Uterus (tissue), 4 donors: ENCODE results near the gene KCNH5. TPM values are rescaled to one million over a fixed set of nuclear protein-coding genes. Genes with fewer than 3 reads are reported as not detected.

Experiments
- DNase-seq, 2 donors: peaks; one replicate each; pipeline ENCODE4 v3.0.0-alpha.2; 2019 to 2020
- H3K27ac ChIP-seq, 2 donors: fragments of 200-600 bp; sonication (generic); 1 replicate in 1 of 2; 2 replicates in 1 of 2; pipeline ENCODE4 v1.5.1; 2016 to 2018
- H3K27me3 ChIP-seq, 2 donors: fragments of 200-600 bp; sonication (generic); one replicate each; pipeline ENCODE4 v1.5.1; 2018 to 2019; ENCODE audit warnings: control low read depth in 1 of 2
- H3K36me3 ChIP-seq, 2 donors: fragments of 200-600 bp; sonication (generic); one replicate each; pipeline ENCODE4 v1.5.1; 2019; ENCODE audit warnings: control low read depth in 1 of 2
- H3K4me1 ChIP-seq, 2 donors: fragments of 200-600 bp; sonication (generic); one replicate each; pipeline ENCODE4 v1.5.1; 2018 to 2019; ENCODE audit warnings: control low read depth in 1 of 2
- H3K4me3 ChIP-seq, 2 donors: fragments of 200-600 bp; sonication (generic); 1 replicate in 1 of 2; 2 replicates in 1 of 2; pipeline ENCODE4 v1.5.1; 2018 to 2019; ENCODE audit warnings: mild to moderate bottlenecking in 1 of 2
- H3K9me3 ChIP-seq, 2 donors: fragments of 200-600 bp; sonication (generic); one replicate each; pipeline ENCODE4 v1.5.1; 2019; ENCODE audit warnings: control low read depth in 1 of 2
- CTCF ChIP-seq, 4 experiments: fragments of 200-600 bp in 2 of 4; fragments of 450-650 bp in 2 of 4; sonication (generic) in 2 of 4; IDR thresholded peaks; one replicate each; pipeline ENCODE4 v1.5.1; 2016 to 2019; ENCODE audit warnings: antibody characterized with exemption in 4 of 4, mild to moderate bottlenecking in 2 of 4, moderate library complexity in 1 of 4
- POLR2A ChIP-seq, 2 donors: fragments of 450-650 bp; IDR thresholded peaks; one replicate each; pipeline ENCODE4 v1.6.1; 2016; ENCODE audit warnings: antibody characterized with exemption in 2 of 2, mild to moderate bottlenecking in 1 of 2, moderate library complexity in 1 of 2
- intact Hi-C: fragments of 100-400 bp; cut with DNase I; formaldehyde crosslinking; loops from one replicate; pipeline ENCODE4 v1.15.1; 2023; ENCODE audit warnings: low total_unique reads
- total RNA-seq, 4 donors: library from RNA; depleted of rRNA in 3 of 4; stranded (reverse); fragments of >200 nt in 3 of 4; gene quantifications; one replicate each; pipeline versions ENCODE4 v1.1.0 to v1.2.4, GENCODE V29; 2014 to 2023
- donor health status: DM: yes; HTN: yes; CAD: no.

KCNH5 gene
- total RNA-seq, 4 donors from 2014 or later: 0.09 to 1.6 (median 0.29) TPM; not detected in 1

- no peak overlapping the region for H3K27ac ChIP-seq
- no peak for TF ChIP-seq POLR2A (IDR thresholded peaks at IDR 0.05)
- no peak for TF ChIP-seq CTCF (IDR thresholded peaks at IDR 0.05)
- H3K36me3 ChIP-seq: no peaks in the 10 kb centered on the region
- H3K27me3 ChIP-seq: no peaks in the 10 kb centered on the region
- no peaks in the 10 kb centered on the region for H3K9me3 ChIP-seq
- no peaks in the 10 kb centered on the region for H3K4me1 ChIP-seq
- intact Hi-C loops: no loop called here
- no peak for DNase-seq
- H3K4me3 ChIP-seq: no peak overlapping the region
Measured at GRCh38 chr14:62687818-62688217, 357.4 kb downstream of the KCNH5 start.

- DNase-seq: no peak
- no peak overlapping the region for H3K4me3 ChIP-seq
- no peak overlapping the region for H3K27ac ChIP-seq
- intact Hi-C loops: no loop called here
- H3K27me3 ChIP-seq: no peaks in the 10 kb centered on the region
- no peak for TF ChIP-seq CTCF (IDR thresholded peaks at IDR 0.05)
- TF ChIP-seq POLR2A (IDR thresholded peaks at IDR 0.05): no peak
- no peaks in the 10 kb centered on the region for H3K36me3 ChIP-seq
- H3K9me3 ChIP-seq: no peaks in the 10 kb centered on the region
- no peaks in the 10 kb centered on the region for H3K4me1 ChIP-seq
Measured at GRCh38 chr14:62684376-62684775, 360.9 kb downstream of the KCNH5 start.

GRCh38 chr14:62682208-62682607 lies 363.1 kb downstream of the KCNH5 start:
- no peak for DNase-seq
- Histone ChIP-seq H3K9me3 (no peaks in the 10 kb centered on the region), H3K27ac (no peak overlapping the region), H3K4me3 (no peak overlapping the region), H3K36me3 (no peaks in the 10 kb centered on the region), H3K27me3 (no peaks in the 10 kb centered on the region), H3K4me1 (no peaks in the 10 kb centered on the region)
- no peak for TF ChIP-seq CTCF (IDR thresholded peaks at IDR 0.05)
- no peak for TF ChIP-seq POLR2A (IDR thresholded peaks at IDR 0.05)
- intact Hi-C loops: no loop called here

- Histone ChIP-seq H3K4me1 (no peaks in the 10 kb centered on the region), H3K36me3 (no peaks in the 10 kb centered on the region), H3K4me3 (no peak overlapping the region), H3K27me3 (no peaks in the 10 kb centered on the region), H3K9me3 (no peaks in the 10 kb centered on the region), H3K27ac (no peak overlapping the region)
- intact Hi-C loops: no loop called here
- no peak for TF ChIP-seq POLR2A (IDR thresholded peaks at IDR 0.05)
- no peak for TF ChIP-seq CTCF (IDR thresholded peaks at IDR 0.05)
- DNase-seq: no peak
Measured at GRCh38 chr14:62674563-62675237, 370.6 kb downstream of the KCNH5 start.

GRCh38 chr14:62673014-62673755 lies 372.1 kb downstream of the KCNH5 start:
- TF ChIP-seq POLR2A (IDR thresholded peaks at IDR 0.05) (no peak), CTCF (IDR thresholded peaks at IDR 0.05) (no peak)
- no peaks in the 10 kb centered on the region for H3K9me3 ChIP-seq
- H3K27me3 ChIP-seq: no peaks in the 10 kb centered on the region
- no peaks in the 10 kb centered on the region for H3K4me1 ChIP-seq
- no peaks in the 10 kb centered on the region for H3K36me3 ChIP-seq
- DNase-seq: no peak
- H3K27ac ChIP-seq: no peak overlapping the region
- intact Hi-C loops: no loop called here
- H3K4me3 ChIP-seq: no peak overlapping the region
